Bronchial epithelial cell (primary cell): ENCODE data around the gene MMP17. TPM values are rescaled to one million over a fixed set of nuclear protein-coding genes. Genes with fewer than 3 reads are reported as not detected.
"Not testable (repeated sequence)": the region's sequence is repeated elsewhere in the genome, so short reads cannot be mapped to it uniquely, and the experiment has no call there.

Experiments
- DNase-seq: peaks from one replicate; pipeline ENCODE4 v3.0.0-alpha.2; 2010; ENCODE audit warnings: low read depth
- FAIRE-seq: peaks from 2 replicates; lab custom pipeline; 2011; peaks lifted over from hg19 to GRCh38; lab: Jason Lieb, UNC
- H3K27me3 ChIP-seq: 2 replicates; pipeline ENCODE4 v1.5.1; 2011; ENCODE audit warnings: low read length; ENCODE audit not compliant: control insufficient read depth, insufficient read depth
- H3K36me3 ChIP-seq: 2 replicates; pipeline ENCODE4 v1.5.1; 2011; ENCODE audit warnings: low read length; ENCODE audit not compliant: control insufficient read depth, insufficient read depth
- H3K4me3 ChIP-seq: 2 replicates; pipeline ENCODE4 v1.5.1; 2011; ENCODE audit warnings: mild to moderate bottlenecking, low read depth, low read length, control low read depth
- total RNA-seq: library from RNA; depleted of rRNA; stranded (reverse); fragments of >200 nt; gene quantifications from 2 replicates; pipeline ENCODE4 v1.2.1, GENCODE V29; 2014
- TF ChIP-seq, protein P1 (sequence below): IDR thresholded peaks from 2 replicates; pipeline ENCODE4 v1.5.1; 2011; ENCODE audit warnings: mild to moderate bottlenecking, moderate library complexity, low read length, control low read depth, inconsistent platforms; ENCODE audit not compliant: insufficient read depth, severe bottlenecking

The MMP17 gene
- total RNA-seq, 1 donor from 2014 or later = 4.5 TPM

DNA sequence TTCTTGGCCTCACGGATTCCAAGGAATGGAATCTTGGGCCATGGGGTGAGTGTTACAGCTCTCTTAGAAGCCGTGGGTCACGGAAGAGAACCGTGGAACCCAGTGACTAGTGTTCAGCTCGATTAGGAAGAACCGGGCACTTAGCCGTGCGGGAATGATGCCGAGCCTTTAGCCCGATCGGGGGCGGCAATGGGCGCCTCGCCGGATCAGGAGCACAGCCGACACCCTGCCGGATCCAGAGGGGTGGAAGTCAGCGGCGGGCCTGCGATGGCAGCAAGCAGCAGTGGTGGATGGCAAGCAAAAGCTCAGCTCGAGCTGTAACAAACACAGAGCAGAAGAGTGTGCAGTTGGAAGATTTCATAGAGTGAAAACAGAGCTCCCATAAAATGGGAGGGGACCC, 45.1 kb downstream of the MMP17 start:
- Histone ChIP-seq H3K4me3 (no peak overlapping the region), H3K27me3 (no peaks in the 10 kb centered on the region), H3K36me3 (no peaks in the 10 kb centered on the region)
- FAIRE-seq = no peak
- DNase-seq = no peak
- TF ChIP-seq, protein P1, sequence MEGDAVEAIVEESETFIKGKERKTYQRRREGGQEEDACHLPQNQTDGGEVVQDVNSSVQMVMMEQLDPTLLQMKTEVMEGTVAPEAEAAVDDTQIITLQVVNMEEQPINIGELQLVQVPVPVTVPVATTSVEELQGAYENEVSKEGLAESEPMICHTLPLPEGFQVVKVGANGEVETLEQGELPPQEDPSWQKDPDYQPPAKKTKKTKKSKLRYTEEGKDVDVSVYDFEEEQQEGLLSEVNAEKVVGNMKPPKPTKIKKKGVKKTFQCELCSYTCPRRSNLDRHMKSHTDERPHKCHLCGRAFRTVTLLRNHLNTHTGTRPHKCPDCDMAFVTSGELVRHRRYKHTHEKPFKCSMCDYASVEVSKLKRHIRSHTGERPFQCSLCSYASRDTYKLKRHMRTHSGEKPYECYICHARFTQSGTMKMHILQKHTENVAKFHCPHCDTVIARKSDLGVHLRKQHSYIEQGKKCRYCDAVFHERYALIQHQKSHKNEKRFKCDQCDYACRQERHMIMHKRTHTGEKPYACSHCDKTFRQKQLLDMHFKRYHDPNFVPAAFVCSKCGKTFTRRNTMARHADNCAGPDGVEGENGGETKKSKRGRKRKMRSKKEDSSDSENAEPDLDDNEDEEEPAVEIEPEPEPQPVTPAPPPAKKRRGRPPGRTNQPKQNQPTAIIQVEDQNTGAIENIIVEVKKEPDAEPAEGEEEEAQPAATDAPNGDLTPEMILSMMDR = no peak

GRCh38 chr12:131874972-131875371, 46.8 kb downstream of the MMP17 start:
- H3K4me3 ChIP-seq, DNase-seq: not testable (repeated sequence)

GRCh38 chr12:131877216-131877615, 49.0 kb downstream of the MMP17 start:
- H3K4me3 ChIP-seq, H3K36me3 ChIP-seq, H3K27me3 ChIP-seq, FAIRE-seq: not testable (repeated sequence)
- DNase-seq = peak; percentile 62

More at GRCh38 chr12:131874972-131875371, 46.8 kb downstream of the MMP17 start:
- FAIRE-seq, H3K27me3 ChIP-seq, H3K36me3 ChIP-seq: not testable (repeated sequence)

- not testable (repeated sequence) for FAIRE-seq, H3K36me3 ChIP-seq, DNase-seq, H3K27me3 ChIP-seq, H3K4me3 ChIP-seq
Observed at GRCh38 chr12:131878436-131878835, 50.2 kb downstream of the MMP17 start.

DNA sequence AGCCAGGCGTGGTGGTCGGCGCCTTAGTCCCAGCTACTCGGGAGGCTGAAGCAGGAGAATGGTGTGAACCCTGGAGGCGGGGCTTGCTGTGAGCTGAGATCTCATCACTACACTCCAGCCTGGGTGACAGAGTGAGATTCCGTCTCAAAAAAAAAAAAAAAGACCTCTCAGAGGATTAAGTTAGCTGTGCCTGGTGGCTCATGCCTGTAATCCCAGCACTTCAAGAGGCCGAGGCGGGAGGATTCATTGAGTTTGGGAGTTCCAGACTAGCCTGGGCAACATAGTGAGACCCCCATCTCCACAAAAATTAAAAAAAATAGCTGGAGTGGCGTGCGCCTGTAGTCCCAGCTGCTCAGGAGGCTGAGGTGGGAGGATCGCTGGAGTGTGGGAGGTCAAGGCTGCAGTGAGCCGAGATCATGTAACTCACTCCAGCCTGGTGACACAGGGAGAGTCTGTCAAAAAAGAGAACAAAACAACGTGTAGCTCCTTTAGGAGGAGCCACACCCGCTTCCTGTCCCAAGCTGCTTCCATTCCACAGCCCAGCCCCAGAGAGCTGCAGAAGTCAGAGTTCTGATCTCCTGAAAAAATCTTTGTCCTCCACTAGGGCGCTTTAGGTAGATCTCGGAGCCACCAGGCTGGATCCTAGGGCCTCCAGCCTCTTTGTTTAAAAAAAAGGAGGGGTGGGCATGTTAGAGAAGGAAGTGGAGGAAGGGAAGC, 54.8 kb downstream of the MMP17 start:
- no peaks in the 10 kb centered on the region for H3K27me3 ChIP-seq
- no peaks in the 10 kb centered on the region for H3K36me3 ChIP-seq
- FAIRE-seq (no peak), DNase-seq (no peak)
- no peak overlapping the region for H3K4me3 ChIP-seq
- TF ChIP-seq, protein P1 = no peak

DNA sequence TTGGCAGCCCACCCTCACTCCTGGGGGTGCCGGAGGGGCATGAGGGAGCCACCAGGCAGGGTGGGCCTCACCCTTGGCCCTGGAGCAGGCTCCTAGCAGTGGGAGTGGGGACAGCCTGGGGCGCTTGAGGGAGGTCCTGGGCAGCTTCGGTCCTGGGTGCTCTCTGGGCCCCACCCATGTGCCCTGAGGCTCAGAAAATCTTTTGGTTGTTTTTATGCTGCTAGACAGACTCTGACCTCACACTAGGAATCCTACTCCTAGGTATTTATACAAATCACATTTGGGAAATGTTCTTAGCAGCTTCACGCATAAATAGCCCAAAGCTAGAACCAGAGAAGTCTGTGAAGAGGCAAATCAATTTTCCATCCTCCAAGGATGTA, 55.3 kb downstream of the MMP17 start:
- Histone ChIP-seq H3K27me3 (no peaks in the 10 kb centered on the region), H3K4me3 (no peak overlapping the region), H3K36me3 (no peaks in the 10 kb centered on the region)
- DNase-seq (no peak), FAIRE-seq (no peak)
- TF ChIP-seq, protein P1 = no peak

- H3K27me3 ChIP-seq, H3K4me3 ChIP-seq, H3K36me3 ChIP-seq, FAIRE-seq: not testable (repeated sequence)
- DNase-seq = peak; percentile 61
Observed at GRCh38 chr12:131885076-131885475, 56.9 kb downstream of the MMP17 start.

DNA sequence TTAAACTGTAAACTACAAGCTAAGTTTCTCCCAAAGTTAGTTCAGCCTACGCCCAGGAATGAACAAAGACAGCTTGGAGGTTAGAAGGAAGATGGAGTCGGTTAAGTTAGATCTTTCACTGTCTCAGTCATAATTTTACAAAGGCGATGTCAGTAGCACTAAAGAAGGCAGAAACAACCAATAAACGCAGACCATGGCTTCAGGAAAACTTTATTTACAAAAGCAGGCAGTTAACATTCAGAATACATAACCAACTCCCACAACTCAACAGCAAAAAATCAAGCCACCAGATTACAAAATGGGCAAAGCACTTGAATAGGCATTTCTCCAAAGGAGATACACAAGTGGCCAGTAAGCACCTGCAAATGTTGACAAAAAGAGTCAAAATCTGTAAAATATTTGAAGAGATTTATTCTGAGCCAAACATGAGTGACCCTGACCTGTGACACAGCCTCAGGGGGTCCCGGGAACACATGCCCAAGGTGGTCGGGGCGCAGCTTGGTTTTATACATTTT, 57.4 kb downstream of the MMP17 start:
- no peak overlapping the region for H3K4me3 ChIP-seq
- TF ChIP-seq, protein P1 = no peak
- no peak for FAIRE-seq

GRCh38 chr12:131891722-131892121, 63.5 kb downstream of the MMP17 start:
- DNase-seq, H3K4me3 ChIP-seq, H3K27me3 ChIP-seq, FAIRE-seq, H3K36me3 ChIP-seq: not testable (repeated sequence)

More for the DNA sequence above, 57.4 kb downstream of the MMP17 start:
- no peaks in the 10 kb centered on the region for H3K27me3 ChIP-seq
- H3K36me3 ChIP-seq = no peaks in the 10 kb centered on the region
- DNase-seq = no peak
